HG03342 (cell line): Measurements from ENCODE around the gene C9orf85.

ENCODE experiments used
- ATAC-seq: cut with Tn5 transposase; IDR thresholded peaks from one replicate; pipeline ENCODE4 v1.9.1; 2021; ENCODE audit warnings: mild to moderate bottlenecking, moderate library complexity; ENCODE audit not compliant: unreplicated experiment

C9orf85 gene

GRCh38 chr9:71901695-71902597, 9.5 kb upstream of the C9orf85 start:
- no peak for ATAC-seq

DNA sequence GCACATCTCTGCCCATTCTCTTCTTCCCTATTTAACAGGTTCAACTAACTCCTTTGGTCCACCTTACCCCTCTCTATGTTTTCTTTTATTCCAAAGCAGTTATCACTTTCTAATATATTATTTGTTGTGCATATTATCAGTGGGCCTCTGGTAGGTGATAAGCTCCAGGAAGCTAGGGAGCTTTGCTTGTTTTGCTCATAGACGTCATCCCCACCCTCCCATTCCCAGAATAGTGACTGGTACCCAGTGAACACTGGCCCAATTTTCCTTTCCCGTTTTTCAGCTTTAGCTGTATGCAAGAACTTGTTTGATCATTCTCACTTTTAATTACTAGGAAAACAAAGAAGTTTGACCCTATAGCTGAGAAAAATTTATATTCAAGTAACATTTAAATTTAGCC, 7.4 kb upstream of the C9orf85 start:
- ATAC-seq: no peak

- no peak for ATAC-seq
These were observed 2.6 kb upstream of the C9orf85 start for GRCh38 chr9:71908825-71909224.

GRCh38 chr9:71909887-71910649, 1.4 kb upstream of the C9orf85 start:
- peak; percentile 7 for ATAC-seq

GRCh38 chr9:71910650-71911060, 784 bp upstream of the C9orf85 start:
- ATAC-seq: peak; percentile 22

- no peak for ATAC-seq
These were observed 483 bp downstream of the C9orf85 start for GRCh38 chr9:71911908-71912335.

- no peak for ATAC-seq
These were observed 4.1 kb downstream of the C9orf85 start for GRCh38 chr9:71915495-71915894.

GRCh38 chr9:71916834-71917534, 5.5 kb downstream of the C9orf85 start:
- peak; percentile 75 for ATAC-seq

- ATAC-seq: no peak
These were observed 7.0 kb downstream of the C9orf85 start for GRCh38 chr9:71918419-71918818.

DNA sequence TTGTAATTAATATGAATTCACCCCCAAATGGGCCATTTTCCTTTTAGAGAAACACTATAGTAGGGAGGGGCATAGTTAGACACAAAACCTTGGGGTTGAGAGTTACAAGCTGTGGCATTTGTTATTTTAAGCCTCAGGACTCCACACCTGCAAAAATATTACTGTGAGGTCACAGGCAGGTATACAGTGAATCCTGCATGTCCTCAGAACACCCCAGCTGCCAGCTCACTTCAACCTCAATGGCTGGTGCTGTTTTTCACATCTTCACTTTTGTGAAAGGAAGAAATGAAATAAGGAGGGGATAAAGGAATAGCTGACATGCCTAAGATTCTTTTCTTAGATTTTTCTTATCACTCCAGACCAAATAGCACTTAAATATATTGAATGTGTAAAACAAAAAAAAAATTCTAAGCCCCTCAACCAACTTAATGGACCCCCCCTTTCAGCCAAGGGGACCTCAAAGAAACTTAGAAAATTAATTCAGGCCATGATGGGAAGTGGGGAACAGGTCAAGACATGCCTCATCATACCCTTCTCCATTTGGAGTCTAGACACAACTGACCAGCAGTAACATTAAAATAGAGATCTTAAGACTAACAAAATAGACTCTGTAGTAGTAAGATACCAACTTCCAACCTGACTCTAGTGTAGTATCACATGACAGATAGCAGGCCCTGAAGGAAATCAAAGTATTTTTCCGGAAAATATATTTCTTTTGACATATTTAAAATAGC, 9.2 kb downstream of the C9orf85 start:
- no peak for ATAC-seq

GRCh38 chr9:71921190-71921814, 9.9 kb downstream of the C9orf85 start:
- ATAC-seq: no peak

- no peak for ATAC-seq
These were observed 13.1 kb downstream of the C9orf85 start for GRCh38 chr9:71924576-71924975.

GRCh38 chr9:71925834-71926233, 14.4 kb downstream of the C9orf85 start:
- ATAC-seq: no peak

- ATAC-seq: no peak
These were observed 16.9 kb downstream of the C9orf85 start for GRCh38 chr9:71928376-71928775.

DNA sequence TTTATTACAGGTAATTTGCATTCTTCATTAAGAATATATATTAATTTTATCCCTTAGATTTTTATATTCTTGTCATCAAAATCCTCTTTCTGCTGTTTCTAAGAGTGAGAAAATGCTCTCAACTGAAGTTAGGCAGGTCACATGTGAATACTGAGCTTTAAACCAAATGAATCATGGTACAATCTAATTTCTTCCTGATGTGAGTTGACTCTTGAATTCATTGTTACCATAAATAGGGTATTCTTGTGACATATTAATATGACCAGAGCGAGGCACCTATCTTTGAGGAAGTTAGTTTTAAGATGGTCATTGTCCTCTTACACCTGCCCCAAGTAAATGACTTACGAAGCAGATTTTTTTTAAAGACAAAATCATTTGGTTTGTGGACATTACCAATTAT, 17.4 kb downstream of the C9orf85 start:
- no peak for ATAC-seq

DNA sequence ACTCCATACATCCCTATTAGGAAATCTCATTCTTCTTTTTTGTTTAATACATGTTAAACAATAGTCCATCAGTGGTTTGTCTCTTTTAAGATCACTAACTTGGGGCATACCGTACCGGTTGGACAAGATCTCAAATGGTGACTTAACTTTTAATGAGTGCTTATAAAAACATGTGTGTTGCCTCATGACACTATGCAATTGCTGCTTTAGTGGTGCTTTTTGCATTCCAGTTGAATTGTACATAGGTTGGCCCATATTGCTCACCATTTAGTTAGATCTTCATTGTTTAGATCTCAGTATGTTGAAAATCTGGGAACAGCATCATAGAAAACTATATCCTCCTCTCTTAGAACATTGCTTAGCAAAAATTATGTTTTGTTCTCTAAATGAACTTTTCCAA, 17.8 kb downstream of the C9orf85 start:
- ATAC-seq: no peak

- no peak for ATAC-seq
These were observed 18.5 kb downstream of the C9orf85 start for GRCh38 chr9:71929791-71930440.

GRCh38 chr9:71931166-71931565, 19.7 kb downstream of the C9orf85 start:
- no peak for ATAC-seq

- no peak for ATAC-seq
These were observed 24.6 kb downstream of the C9orf85 start for GRCh38 chr9:71936066-71936465.
